DND-41 (cell line): ENCODE results near the gene TRIM24.

Experiments used
- CTCF ChIP-seq: IDR thresholded peaks from 2 replicates; pipeline ENCODE4 v1.5.1; 2012; ENCODE audit warnings: borderline replicate concordance, low read length, moderate library complexity, mild to moderate bottlenecking; ENCODE audit not compliant: poor library complexity, severe bottlenecking; ENCODE audit errors: extremely low read depth
- EZH2 ChIP-seq: IDR thresholded peaks from 3 replicates; pipeline ENCODE4 v1.6.1; 2012; ENCODE audit warnings: borderline replicate concordance, low read depth, mild to moderate bottlenecking, moderate library complexity, low read length, inconsistent platforms; ENCODE audit not compliant: severe bottlenecking

GRCh38 chr7:138470391-138471157, 10.5 kb downstream of the TRIM24 start:
- TF ChIP-seq CTCF (no peak), EZH2 (no peak)
